CD14-positive monocyte (primary cell): ENCODE measurements around the gene RNF43. TPM values are rescaled to one million over a fixed set of nuclear protein-coding genes. Genes with fewer than 3 reads are reported as not detected.
A peak's percentile ranks its signal among the peaks of the same experiment; 100 is the strongest.

Experiments used
- DNase-seq, 3 donors: peaks; one replicate each; pipeline ENCODE4 v3.0.0-alpha.2; 2011 to 2022
- H2AFZ ChIP-seq: 2 replicates; pipeline ENCODE4 v1.6.0; 2012; ENCODE audit warnings: mild to moderate bottlenecking, low read depth, low read length, inconsistent platforms; ENCODE audit not compliant: insufficient read depth, poor library complexity, severe bottlenecking
- H3K27ac ChIP-seq, 2 donors: 1 replicate in 1 of 2; 2 replicates in 1 of 2; pipeline ENCODE4 v1.5.1; 2012 to 2013; ENCODE audit warnings: low read length in 2 of 2, control low read depth in 1 of 2, inconsistent platforms in 1 of 2, low read depth in 1 of 2, mild to moderate bottlenecking in 1 of 2
- H3K27me3 ChIP-seq, 2 donors: one replicate each; pipeline versions ENCODE4 v1.6.0 to v1.6.1; 2011 to 2013; ENCODE audit warnings: low read length in 2 of 2; ENCODE audit not compliant: control insufficient read depth in 2 of 2, insufficient read depth in 2 of 2
- H3K36me3 ChIP-seq, 2 donors: replicated peaks in 1 of 2; 1 replicate in 1 of 2; 2 replicates in 1 of 2; pipeline versions ENCODE4 v1.5.1 to v1.6.1; 2012 to 2013; ENCODE audit warnings: low read length in 2 of 2, control low read depth in 1 of 2, inconsistent platforms in 1 of 2, mild to moderate bottlenecking in 1 of 2; ENCODE audit not compliant: insufficient read depth in 2 of 2, control insufficient read depth in 1 of 2
- H3K4me1 ChIP-seq, 2 donors: 1 replicate in 1 of 2; 2 replicates in 1 of 2; pipeline versions ENCODE4 v1.5.1 to v1.6.1; 2012 to 2013; ENCODE audit warnings: low read length in 2 of 2, control low read depth in 1 of 2, inconsistent platforms in 1 of 2, mild to moderate bottlenecking in 1 of 2, moderate library complexity in 1 of 2; ENCODE audit not compliant: insufficient read depth in 2 of 2, control insufficient read depth in 1 of 2
- H3K4me2 ChIP-seq: replicated peaks from 2 replicates; pipeline ENCODE3; 2012; ENCODE audit warnings: low read length, moderate library complexity, mild to moderate bottlenecking; ENCODE audit not compliant: poor library complexity, severe bottlenecking; ENCODE audit errors: extremely low read depth
- H3K4me3 ChIP-seq, 3 experiments: fragments of 200-600 bp in 1 of 3; sonication (generic) in 1 of 3; replicated peaks in 1 of 3; 1 replicate in 2 of 3; 2 replicates in 1 of 3; pipeline ENCODE4 v1.5.1; 2011 to 2013; ENCODE audit warnings: low read length in 3 of 3, mild to moderate bottlenecking in 3 of 3, control low read depth in 2 of 3, low read depth in 2 of 3, inconsistent platforms in 1 of 3, moderate library complexity in 1 of 3
- H3K79me2 ChIP-seq: 2 replicates; pipeline ENCODE4 v1.6.0; 2012; ENCODE audit warnings: mild to moderate bottlenecking, control low read depth, inconsistent platforms, low read length, moderate library complexity; ENCODE audit not compliant: insufficient read depth
- H3K9ac ChIP-seq: 2 replicates; pipeline ENCODE4 v1.6.0; 2017; ENCODE audit warnings: low read length, mild to moderate bottlenecking; ENCODE audit not compliant: insufficient read depth, poor library complexity, severe bottlenecking
- H3K9me3 ChIP-seq, 2 donors: replicated peaks in 1 of 2; 1 replicate in 1 of 2; 2 replicates in 1 of 2; pipeline versions ENCODE4 v1.5.1 to v1.6.1; 2012 to 2013; ENCODE audit warnings: low read length in 2 of 2, control low read depth in 1 of 2; ENCODE audit not compliant: control insufficient read depth in 1 of 2, insufficient read depth in 1 of 2
- H4K20me1 ChIP-seq: 2 replicates; pipeline ENCODE4 v1.6.0; 2012; ENCODE audit warnings: mild to moderate bottlenecking, low read length, control low read depth, moderate library complexity; ENCODE audit not compliant: insufficient read depth
- H3K27ac Mint-ChIP-seq, 7 donors: one replicate each; pipeline ENCODE4 v1.8.0; 2020; ENCODE audit warnings: mild to moderate bottlenecking in 7 of 7, mixed read lengths in 7 of 7, moderate library complexity in 6 of 7, inconsistent platforms in 2 of 7
- H3K27me3 Mint-ChIP-seq, 3 donors: one replicate each; pipeline ENCODE4 v1.8.0; 2021 to 2022; ENCODE audit warnings: low read depth in 3 of 3, mild to moderate bottlenecking in 3 of 3, mixed read lengths in 3 of 3, moderate library complexity in 3 of 3, inconsistent platforms in 1 of 3
- H3K36me3 Mint-ChIP-seq, 2 donors: one replicate each; pipeline ENCODE4 v1.8.0; 2020; ENCODE audit warnings: mixed read lengths in 2 of 2, inconsistent platforms in 1 of 2, mild to moderate bottlenecking in 1 of 2
- H3K4me1 Mint-ChIP-seq: one replicate; pipeline ENCODE4 v1.8.0; 2020; ENCODE audit warnings: mild to moderate bottlenecking, mixed read lengths
- H3K4me3 Mint-ChIP-seq, 2 donors: one replicate each; pipeline ENCODE4 v1.8.0; 2020; ENCODE audit warnings: mild to moderate bottlenecking in 2 of 2, mixed read lengths in 2 of 2, moderate library complexity in 1 of 2
- H3K9me3 Mint-ChIP-seq, 7 donors: one replicate each; pipeline ENCODE4 v1.8.0; 2020 to 2022; ENCODE audit warnings: mixed read lengths in 7 of 7, mild to moderate bottlenecking in 6 of 7, moderate library complexity in 6 of 7, inconsistent platforms in 2 of 7
- WGBS: methylation state at CpG from one replicate; pipeline ENCODE4 v1.1.5; 2013; ENCODE audit warnings: missing lambda C conversion rate; ENCODE audit not compliant: insufficient coverage; 5-methylcytosine and 5-hydroxymethylcytosine counted together
- intact Hi-C, 2 donors: fragments of 100-400 bp; cut with micrococcal nuclease; formaldehyde crosslinking; loops; one replicate each; pipeline versions ENCODE4 v1.15.0 to v1.15.1; 2023
- polyA plus RNA-seq, 3 donors: library from polyadenylated mRNA; depleted of rRNA in 1 of 3; unstranded in 2 of 3; stranded (reverse) in 1 of 3; fragments of 300-500 nt in 2 of 3; fragments of >200 nt in 1 of 3; fragmentation: Illumina TruSeq in 2 of 3; gene quantifications; 1 replicate in 2 of 3; 2 replicates in 1 of 3; pipeline ENCODE4 v1.2.3, GENCODE V29; 2012 to 2021
- TF ChIP-seq, protein P1 (sequence below): fragments of 200-600 bp; IDR thresholded peaks from one replicate; pipeline ENCODE4 v1.8.0; 2022; ENCODE audit warnings: antibody characterized with exemption, mild to moderate bottlenecking

RNF43 gene
- polyA plus RNA-seq, 3 donors, result 0.01 to 0.11 TPM; not detected in 1

DNA sequence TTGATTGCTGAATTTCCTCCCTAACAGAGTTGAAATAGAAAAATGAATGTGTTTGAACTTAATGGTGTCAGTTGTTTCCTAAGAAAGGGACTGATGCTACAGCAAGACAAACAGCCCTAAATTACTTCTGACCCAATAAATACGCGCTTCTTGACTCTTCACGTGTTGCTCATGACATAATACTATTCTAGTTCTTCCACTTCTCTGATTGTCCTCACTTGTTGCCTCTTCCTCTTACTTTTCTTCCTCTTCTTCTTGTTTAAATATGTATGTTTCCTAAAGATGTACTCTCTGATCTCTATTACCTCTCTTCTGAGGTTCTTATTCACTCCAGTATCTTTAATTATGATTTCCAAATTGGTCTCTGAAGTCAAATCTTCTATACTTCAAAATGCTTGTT is 32.4 kb downstream of the RNF43 start:
- H3K9ac ChIP-seq, result no peak overlapping the region
- no peaks in the 10 kb centered on the region for H3K9me3 ChIP-seq
- no peaks in the 10 kb centered on the region for H4K20me1 ChIP-seq
- DNase-seq, result peak; percentile 14 to 30 (median 26)
- H3K4me3 ChIP-seq, result no peak overlapping the region
- H3K27me3 ChIP-seq, result no peaks in the 10 kb centered on the region
- H3K36me3 Mint-ChIP-seq, result no peaks in the 10 kb centered on the region
- peak overlapping the region in 2 of 7 donors; percentile 13 to 55 for H3K27ac Mint-ChIP-seq
- no peak overlapping the region for H3K4me3 Mint-ChIP-seq
- no peaks in the 10 kb centered on the region for H3K36me3 ChIP-seq
- intact Hi-C loops, result no loop called here
- 27% methylated on average over 3 of the region's 3 CpGs for WGBS
- TF ChIP-seq, protein P1, sequence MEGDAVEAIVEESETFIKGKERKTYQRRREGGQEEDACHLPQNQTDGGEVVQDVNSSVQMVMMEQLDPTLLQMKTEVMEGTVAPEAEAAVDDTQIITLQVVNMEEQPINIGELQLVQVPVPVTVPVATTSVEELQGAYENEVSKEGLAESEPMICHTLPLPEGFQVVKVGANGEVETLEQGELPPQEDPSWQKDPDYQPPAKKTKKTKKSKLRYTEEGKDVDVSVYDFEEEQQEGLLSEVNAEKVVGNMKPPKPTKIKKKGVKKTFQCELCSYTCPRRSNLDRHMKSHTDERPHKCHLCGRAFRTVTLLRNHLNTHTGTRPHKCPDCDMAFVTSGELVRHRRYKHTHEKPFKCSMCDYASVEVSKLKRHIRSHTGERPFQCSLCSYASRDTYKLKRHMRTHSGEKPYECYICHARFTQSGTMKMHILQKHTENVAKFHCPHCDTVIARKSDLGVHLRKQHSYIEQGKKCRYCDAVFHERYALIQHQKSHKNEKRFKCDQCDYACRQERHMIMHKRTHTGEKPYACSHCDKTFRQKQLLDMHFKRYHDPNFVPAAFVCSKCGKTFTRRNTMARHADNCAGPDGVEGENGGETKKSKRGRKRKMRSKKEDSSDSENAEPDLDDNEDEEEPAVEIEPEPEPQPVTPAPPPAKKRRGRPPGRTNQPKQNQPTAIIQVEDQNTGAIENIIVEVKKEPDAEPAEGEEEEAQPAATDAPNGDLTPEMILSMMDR, result no peak
- peaks cover 0 to 3% (median 0%) of the 10 kb centered on the region in 7 donors for H3K9me3 Mint-ChIP-seq
- peaks cover 2 to 17% (median 13%) of the 10 kb centered on the region in 3 donors for H3K27me3 Mint-ChIP-seq
- H3K4me1 Mint-ChIP-seq, result peaks cover 32% of the 10 kb centered on the region
- peaks cover 11 to 13% of the 10 kb centered on the region in 2 donors for H3K4me1 ChIP-seq
- no peak overlapping the region for H3K4me2 ChIP-seq
- no peak overlapping the region for H3K27ac ChIP-seq
- no peaks in the 10 kb centered on the region for H3K79me2 ChIP-seq
- H2AFZ ChIP-seq, result no peak overlapping the region

DNA sequence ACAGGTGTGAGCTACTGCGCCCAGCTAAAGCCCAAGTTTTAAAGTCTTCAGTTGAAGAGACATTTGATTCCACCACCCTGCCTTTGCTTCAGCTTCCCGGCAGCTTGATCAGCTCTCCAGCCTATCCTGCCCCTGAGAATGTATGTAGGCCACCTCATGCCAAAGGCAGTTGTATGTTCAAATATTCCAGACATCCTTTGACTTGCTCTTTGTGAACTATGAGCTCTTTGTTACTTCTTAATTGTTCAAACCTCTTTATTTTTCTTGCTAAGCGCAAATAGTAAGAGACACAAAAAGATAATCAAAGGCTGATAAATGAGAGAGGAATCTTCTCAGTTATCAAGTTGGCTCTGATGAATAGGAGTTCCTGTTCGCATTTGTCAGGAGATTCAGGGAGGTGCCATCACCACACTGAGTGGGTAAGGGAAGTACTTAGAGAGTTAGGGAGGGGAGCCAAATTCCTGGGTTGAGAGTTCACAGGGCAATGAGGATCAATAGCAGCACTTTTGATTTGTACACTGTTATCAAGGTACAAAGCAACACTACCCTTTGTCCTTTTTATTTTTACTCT is 33.4 kb downstream of the RNF43 start:
- H4K20me1 ChIP-seq, result no peaks in the 10 kb centered on the region
- H3K27me3 ChIP-seq, result no peaks in the 10 kb centered on the region
- H3K9me3 Mint-ChIP-seq, result peaks cover 0 to 3% (median 0%) of the 10 kb centered on the region in 7 donors
- no peak for DNase-seq
- TF ChIP-seq, protein P1, result no peak
- H3K4me1 Mint-ChIP-seq, result peaks cover 29% of the 10 kb centered on the region
- H3K36me3 ChIP-seq, result no peaks in the 10 kb centered on the region
- H3K79me2 ChIP-seq, result no peaks in the 10 kb centered on the region
- H3K9me3 ChIP-seq, result no peaks in the 10 kb centered on the region
- no peaks in the 10 kb centered on the region for H3K36me3 Mint-ChIP-seq
- no peak overlapping the region for H3K9ac ChIP-seq
- 81% methylated on average over 3 of the region's 4 CpGs for WGBS
- peak overlapping the region in 1 of 7 donors; percentile 31 for H3K27ac Mint-ChIP-seq
- H2AFZ ChIP-seq, result no peak overlapping the region
- no peak overlapping the region for H3K27ac ChIP-seq
- H3K4me2 ChIP-seq, result no peak overlapping the region
- H3K4me3 ChIP-seq, result no peak overlapping the region
- H3K4me1 ChIP-seq, result peaks cover 11 to 13% of the 10 kb centered on the region in 2 donors
- peaks cover 5 to 24% (median 10%) of the 10 kb centered on the region in 3 donors for H3K27me3 Mint-ChIP-seq
- intact Hi-C loops, result no loop called here
- peak overlapping the region in 1 of 2 donors; percentile 37 for H3K4me3 Mint-ChIP-seq
